Liver (tissue), 9 donors: Measurements from ENCODE around the gene DYSF. TPM values are rescaled to one million over a fixed set of nuclear protein-coding genes. Genes with fewer than 3 reads are reported as not detected.

Experiments
- DNase-seq: peaks from one replicate; pipeline ENCODE4 v3.0.0-alpha.2; 2017; ENCODE audit warnings: low spot score
- H3K27ac ChIP-seq, 2 donors: one replicate each; pipeline ENCODE4 v1.7.0; 2013; ENCODE audit warnings: inconsistent platforms in 2 of 2, low read length in 2 of 2, control low read depth in 1 of 2, low read depth in 1 of 2, mild to moderate bottlenecking in 1 of 2
- H3K27me3 ChIP-seq, 4 donors: one replicate each; pipeline versions ENCODE4 v1.6.1 to v1.7.0; 2013; ENCODE audit warnings: low read length in 3 of 4, inconsistent platforms in 1 of 4, mild to moderate bottlenecking in 1 of 4, moderate library complexity in 1 of 4; ENCODE audit not compliant: control insufficient read depth in 4 of 4, insufficient read depth in 4 of 4
- H3K36me3 ChIP-seq, 4 donors: one replicate each; pipeline versions ENCODE4 v1.6.1 to v1.7.0; 2013; ENCODE audit warnings: low read length in 3 of 4, mild to moderate bottlenecking in 3 of 4, low read depth in 1 of 4, moderate library complexity in 1 of 4; ENCODE audit not compliant: control insufficient read depth in 4 of 4, insufficient read depth in 3 of 4
- H3K4me1 ChIP-seq, 4 donors: one replicate each; pipeline versions ENCODE4 v1.6.1 to v1.7.0; 2013; ENCODE audit warnings: low read length in 3 of 4, mild to moderate bottlenecking in 3 of 4, moderate library complexity in 1 of 4; ENCODE audit not compliant: control insufficient read depth in 4 of 4, insufficient read depth in 4 of 4
- H3K4me3 ChIP-seq, 3 donors: one replicate each; pipeline versions ENCODE4 v1.6.1 to v1.7.0; 2013; ENCODE audit warnings: low read length in 3 of 3, control low read depth in 1 of 3, low read depth in 1 of 3, mild to moderate bottlenecking in 1 of 3
- H3K9ac ChIP-seq, 2 donors: one replicate each; pipeline ENCODE4 v1.7.0; 2013; ENCODE audit warnings: low read length in 2 of 2, mild to moderate bottlenecking in 2 of 2, moderate library complexity in 2 of 2, control low read depth in 1 of 2, low read depth in 1 of 2
- H3K9me3 ChIP-seq, 4 donors: one replicate each; pipeline versions ENCODE4 v1.6.1 to v1.7.0; 2013; ENCODE audit warnings: low read length in 3 of 4; ENCODE audit not compliant: control insufficient read depth in 4 of 4
- ATF3 ChIP-seq: IDR thresholded peaks from 2 replicates; pipeline ENCODE4 v1.6.1; 2016; ENCODE audit warnings: antibody characterized with exemption
- EGR1 ChIP-seq, 2 donors: IDR thresholded peaks; 2 replicates each; pipeline ENCODE4 v1.6.1; 2016 to 2018; ENCODE audit warnings: antibody characterized with exemption in 2 of 2, low read depth in 2 of 2
- FOXA1 ChIP-seq: IDR thresholded peaks from 2 replicates; pipeline ENCODE4 v1.6.1; 2016; ENCODE audit warnings: antibody characterized with exemption
- FOXA2 ChIP-seq: IDR thresholded peaks from 2 replicates; pipeline ENCODE4 v1.6.1; 2016; ENCODE audit warnings: antibody characterized with exemption
- GABPA ChIP-seq, 2 donors: IDR thresholded peaks in 1 of 2; conservative IDR thresholded peaks in 1 of 2; 2 replicates each; pipeline ENCODE4 v1.6.1; 2016; ENCODE audit warnings: antibody characterized with exemption in 2 of 2, mild to moderate bottlenecking in 1 of 2, moderate library complexity in 1 of 2
- HNF4A ChIP-seq, 2 donors: conservative IDR thresholded peaks; 2 replicates each; pipeline ENCODE4 v1.6.1; 2016; ENCODE audit warnings: antibody characterized with exemption in 2 of 2, mild to moderate bottlenecking in 2 of 2
- HNF4G ChIP-seq: IDR thresholded peaks from 2 replicates; pipeline ENCODE4 v1.6.1; 2016; ENCODE audit warnings: antibody characterized with exemption
- JUND ChIP-seq, 2 donors: IDR thresholded peaks; 2 replicates each; pipeline ENCODE4 v1.6.1; 2016; ENCODE audit warnings: antibody characterized with exemption in 2 of 2
- NR2F2 ChIP-seq: IDR thresholded peaks from 2 replicates; pipeline ENCODE4 v1.6.1; 2016; ENCODE audit warnings: antibody characterized with exemption
- RAD21 ChIP-seq, 2 donors: IDR thresholded peaks; 2 replicates each; pipeline ENCODE4 v1.6.1; 2016; ENCODE audit warnings: antibody characterized with exemption in 2 of 2, mild to moderate bottlenecking in 2 of 2
- RXRA ChIP-seq, 2 donors: IDR thresholded peaks; 2 replicates each; pipeline ENCODE4 v1.6.1; 2017 to 2018; ENCODE audit warnings: antibody characterized with exemption in 2 of 2, mild to moderate bottlenecking in 1 of 2
- SP1 ChIP-seq: IDR thresholded peaks from 2 replicates; pipeline ENCODE4 v1.6.1; 2018; ENCODE audit warnings: antibody characterized with exemption, mild to moderate bottlenecking
- YY1 ChIP-seq: IDR thresholded peaks from 2 replicates; pipeline ENCODE4 v1.6.1; 2016; ENCODE audit warnings: antibody characterized with exemption, mild to moderate bottlenecking
- WGBS: extraction: QIAGEN DNeasy Blood & Tissue Kit; methylation state at CpG from one replicate; pipeline ENCODE4 v1.1.7; 2013; 5-methylcytosine and 5-hydroxymethylcytosine counted together
- polyA plus RNA-seq, 2 donors: library from polyadenylated mRNA; stranded (reverse) in 1 of 2; unstranded in 1 of 2; fragments of 200-250 nt in 1 of 2; fragments of >200 nt in 1 of 2; fragmentation: Nextera tagmentation in 1 of 2; extraction: Ambion mirVana in 1 of 2; gene quantifications; one replicate each; pipeline versions ENCODE4 v1.2.1 to v1.2.3, GENCODE V29; 2013 to 2015
- total RNA-seq, 2 donors: library from RNA; depleted of rRNA; stranded (reverse); fragments of >200 nt; gene quantifications; one replicate each; pipeline ENCODE4 v1.2.3, GENCODE V29; 2014
- TF ChIP-seq, protein P1 (sequence below): IDR thresholded peaks from 2 replicates; pipeline ENCODE4 v1.6.1; 2016; ENCODE audit warnings: antibody characterized with exemption
- TF ChIP-seq, protein P2 (sequence below): IDR thresholded peaks from 2 replicates; pipeline ENCODE4 v1.6.1; 2016; ENCODE audit warnings: antibody characterized with exemption, mild to moderate bottlenecking
- TF ChIP-seq, protein P3 (sequence below): IDR thresholded peaks from 2 replicates; pipeline ENCODE4 v1.6.1; 2016; ENCODE audit warnings: antibody characterized with exemption
- TF ChIP-seq, protein P4 (sequence below): fragments of 150-350 bp; IDR thresholded peaks from 2 replicates; pipeline ENCODE4 v1.5.1; 2017; ENCODE audit warnings: improper control_type of control experiment, low read depth, low read length; ENCODE audit not compliant: missing input control
- donor health status: healthy.
- donor health status: healthy.
- donor health status: healthy.
- donor health status: healthy.
- donor health status: healthy.

The DYSF gene
- total and polyA plus RNA-seq, 4 donors: 8.5 to 20.8 (median 13.6) TPM

- TF ChIP-seq, protein P1, sequence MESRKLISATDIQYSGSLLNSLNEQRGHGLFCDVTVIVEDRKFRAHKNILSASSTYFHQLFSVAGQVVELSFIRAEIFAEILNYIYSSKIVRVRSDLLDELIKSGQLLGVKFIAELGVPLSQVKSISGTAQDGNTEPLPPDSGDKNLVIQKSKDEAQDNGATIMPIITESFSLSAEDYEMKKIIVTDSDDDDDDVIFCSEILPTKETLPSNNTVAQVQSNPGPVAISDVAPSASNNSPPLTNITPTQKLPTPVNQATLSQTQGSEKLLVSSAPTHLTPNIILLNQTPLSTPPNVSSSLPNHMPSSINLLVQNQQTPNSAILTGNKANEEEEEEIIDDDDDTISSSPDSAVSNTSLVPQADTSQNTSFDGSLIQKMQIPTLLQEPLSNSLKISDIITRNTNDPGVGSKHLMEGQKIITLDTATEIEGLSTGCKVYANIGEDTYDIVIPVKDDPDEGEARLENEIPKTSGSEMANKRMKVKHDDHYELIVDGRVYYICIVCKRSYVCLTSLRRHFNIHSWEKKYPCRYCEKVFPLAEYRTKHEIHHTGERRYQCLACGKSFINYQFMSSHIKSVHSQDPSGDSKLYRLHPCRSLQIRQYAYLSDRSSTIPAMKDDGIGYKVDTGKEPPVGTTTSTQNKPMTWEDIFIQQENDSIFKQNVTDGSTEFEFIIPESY: no peak
- no peak for TF ChIP-seq SP1
- TF ChIP-seq, protein P2, sequence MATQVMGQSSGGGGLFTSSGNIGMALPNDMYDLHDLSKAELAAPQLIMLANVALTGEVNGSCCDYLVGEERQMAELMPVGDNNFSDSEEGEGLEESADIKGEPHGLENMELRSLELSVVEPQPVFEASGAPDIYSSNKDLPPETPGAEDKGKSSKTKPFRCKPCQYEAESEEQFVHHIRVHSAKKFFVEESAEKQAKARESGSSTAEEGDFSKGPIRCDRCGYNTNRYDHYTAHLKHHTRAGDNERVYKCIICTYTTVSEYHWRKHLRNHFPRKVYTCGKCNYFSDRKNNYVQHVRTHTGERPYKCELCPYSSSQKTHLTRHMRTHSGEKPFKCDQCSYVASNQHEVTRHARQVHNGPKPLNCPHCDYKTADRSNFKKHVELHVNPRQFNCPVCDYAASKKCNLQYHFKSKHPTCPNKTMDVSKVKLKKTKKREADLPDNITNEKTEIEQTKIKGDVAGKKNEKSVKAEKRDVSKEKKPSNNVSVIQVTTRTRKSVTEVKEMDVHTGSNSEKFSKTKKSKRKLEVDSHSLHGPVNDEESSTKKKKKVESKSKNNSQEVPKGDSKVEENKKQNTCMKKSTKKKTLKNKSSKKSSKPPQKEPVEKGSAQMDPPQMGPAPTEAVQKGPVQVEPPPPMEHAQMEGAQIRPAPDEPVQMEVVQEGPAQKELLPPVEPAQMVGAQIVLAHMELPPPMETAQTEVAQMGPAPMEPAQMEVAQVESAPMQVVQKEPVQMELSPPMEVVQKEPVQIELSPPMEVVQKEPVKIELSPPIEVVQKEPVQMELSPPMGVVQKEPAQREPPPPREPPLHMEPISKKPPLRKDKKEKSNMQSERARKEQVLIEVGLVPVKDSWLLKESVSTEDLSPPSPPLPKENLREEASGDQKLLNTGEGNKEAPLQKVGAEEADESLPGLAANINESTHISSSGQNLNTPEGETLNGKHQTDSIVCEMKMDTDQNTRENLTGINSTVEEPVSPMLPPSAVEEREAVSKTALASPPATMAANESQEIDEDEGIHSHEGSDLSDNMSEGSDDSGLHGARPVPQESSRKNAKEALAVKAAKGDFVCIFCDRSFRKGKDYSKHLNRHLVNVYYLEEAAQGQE: no peak
- TF ChIP-seq EGR1 (IDR thresholded peaks at IDR 0.05; ENCODE audit: low read depth in 2 of 2): no peak
- TF ChIP-seq FOXA2: no peak
- no peak for TF ChIP-seq HNF4A (conservative IDR thresholded peaks at IDR 0.05)
- no peak for TF ChIP-seq ATF3
- TF ChIP-seq JUND (IDR thresholded peaks at IDR 0.05): no peak
- TF ChIP-seq, protein P3, sequence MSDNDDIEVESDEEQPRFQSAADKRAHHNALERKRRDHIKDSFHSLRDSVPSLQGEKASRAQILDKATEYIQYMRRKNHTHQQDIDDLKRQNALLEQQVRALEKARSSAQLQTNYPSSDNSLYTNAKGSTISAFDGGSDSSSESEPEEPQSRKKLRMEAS: no peak
- no peak for TF ChIP-seq RXRA (IDR thresholded peaks at IDR 0.05)
- TF ChIP-seq HNF4G: no peak
- TF ChIP-seq YY1: no peak
- TF ChIP-seq, protein P4, sequence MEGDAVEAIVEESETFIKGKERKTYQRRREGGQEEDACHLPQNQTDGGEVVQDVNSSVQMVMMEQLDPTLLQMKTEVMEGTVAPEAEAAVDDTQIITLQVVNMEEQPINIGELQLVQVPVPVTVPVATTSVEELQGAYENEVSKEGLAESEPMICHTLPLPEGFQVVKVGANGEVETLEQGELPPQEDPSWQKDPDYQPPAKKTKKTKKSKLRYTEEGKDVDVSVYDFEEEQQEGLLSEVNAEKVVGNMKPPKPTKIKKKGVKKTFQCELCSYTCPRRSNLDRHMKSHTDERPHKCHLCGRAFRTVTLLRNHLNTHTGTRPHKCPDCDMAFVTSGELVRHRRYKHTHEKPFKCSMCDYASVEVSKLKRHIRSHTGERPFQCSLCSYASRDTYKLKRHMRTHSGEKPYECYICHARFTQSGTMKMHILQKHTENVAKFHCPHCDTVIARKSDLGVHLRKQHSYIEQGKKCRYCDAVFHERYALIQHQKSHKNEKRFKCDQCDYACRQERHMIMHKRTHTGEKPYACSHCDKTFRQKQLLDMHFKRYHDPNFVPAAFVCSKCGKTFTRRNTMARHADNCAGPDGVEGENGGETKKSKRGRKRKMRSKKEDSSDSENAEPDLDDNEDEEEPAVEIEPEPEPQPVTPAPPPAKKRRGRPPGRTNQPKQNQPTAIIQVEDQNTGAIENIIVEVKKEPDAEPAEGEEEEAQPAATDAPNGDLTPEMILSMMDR: no peak
- Histone ChIP-seq H3K9me3 (no peaks in the 10 kb centered on the region), H3K36me3 (peaks cover 0 to 9% (median under 1%) of the 10 kb centered on the region in 4 donors), H3K4me3 (no peak overlapping the region), H3K9ac (no peak overlapping the region), H3K27ac (no peak overlapping the region), H3K27me3 (no peaks in the 10 kb centered on the region), H3K4me1 (no peaks in the 10 kb centered on the region)
- 64% methylated on average over 4 of the region's 4 CpGs for WGBS
- DNase-seq: peak; percentile 30
Observed at GRCh38 chr2:71604726-71605120, 151.4 kb downstream of the DYSF start.

DNA sequence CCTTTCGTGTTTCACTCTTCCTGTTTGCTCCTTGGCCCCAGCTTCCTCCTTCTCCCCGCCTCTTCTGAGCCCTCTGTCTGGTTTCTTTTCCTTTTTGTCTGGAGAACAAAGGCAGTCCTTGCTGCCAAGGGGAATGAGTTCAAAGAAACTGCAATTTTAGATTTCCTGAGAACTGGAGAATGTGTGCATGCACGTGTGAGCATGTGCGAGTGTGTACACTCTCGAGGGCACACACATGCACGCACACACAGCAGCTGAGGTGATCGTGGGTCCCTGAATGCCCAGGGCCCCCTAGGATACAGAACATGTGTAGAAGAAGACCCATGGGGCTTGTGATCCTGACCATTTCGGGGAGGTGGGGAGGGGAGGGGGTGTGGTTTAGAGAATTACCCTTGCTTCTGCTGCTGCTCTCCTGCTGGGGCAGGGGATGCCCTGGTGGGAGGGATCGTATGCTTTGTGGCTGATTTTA lies 151.8 kb downstream of the DYSF start:
- no peaks in the 10 kb centered on the region for H3K9me3 ChIP-seq
- H3K4me3 ChIP-seq: no peak overlapping the region
- H3K27ac ChIP-seq: no peak overlapping the region
- no peaks in the 10 kb centered on the region for H3K4me1 ChIP-seq
- TF ChIP-seq HNF4A (conservative IDR thresholded peaks at IDR 0.05) (no peak), FOXA1 (no peak), YY1 (no peak), NR2F2 (peak; percentile 39), RXRA (IDR thresholded peaks at IDR 0.05) (no peak), GABPA (IDR thresholded peaks at IDR 0.05 in 1 of 2, conservative IDR thresholded peaks at IDR 0.05 in 1 of 2) (no peak), RAD21 (IDR thresholded peaks at IDR 0.05) (no peak)
- TF ChIP-seq, protein P3: no peak
- no peaks in the 10 kb centered on the region for H3K27me3 ChIP-seq
- DNase-seq: no peak
- peaks cover 0 to 9% (median under 1%) of the 10 kb centered on the region in 4 donors for H3K36me3 ChIP-seq
- WGBS: 68% methylated on average over 9 of the region's 9 CpGs
- no peak overlapping the region for H3K9ac ChIP-seq
